ENCODE results near the gene IRF2BP1.

DNA sequence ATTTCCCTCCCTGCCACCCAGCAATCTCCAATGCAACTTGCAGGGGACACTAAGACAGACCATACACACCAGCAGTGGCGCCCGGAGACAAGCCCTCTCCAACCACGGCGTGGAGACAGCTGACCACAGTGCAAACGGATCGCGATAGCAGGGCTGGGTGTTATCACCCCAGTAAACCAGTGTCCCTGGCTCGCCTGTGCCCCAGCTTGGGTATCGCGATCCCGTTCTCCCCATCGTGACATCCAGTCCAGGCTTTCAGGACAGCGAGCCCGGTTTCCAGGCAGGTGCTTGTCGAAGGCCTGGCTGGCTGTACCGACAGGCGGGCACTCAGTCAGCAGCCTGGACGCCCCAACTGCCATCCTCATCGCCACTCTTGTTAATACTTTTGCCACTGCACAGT, 49.3 kb upstream of the IRF2BP1 start:
- TF ChIP-seq EZH2 (IDR thresholded peaks at IDR 0.05): no peak
- no peak for TF ChIP-seq POLR2AphosphoS5 (IDR thresholded peaks at IDR 0.05; ENCODE audit: borderline replicate concordance, low read depth, low read length)
